ENCODE data around the gene TRAK2.

The TRAK2 gene

GRCh38 chr2:201361078-201361733 is 90.1 kb downstream of the TRAK2 start:
- no peak for FAIRE-seq

GRCh38 chr2:201360256-201360655 is 91.0 kb downstream of the TRAK2 start:
- FAIRE-seq (no peak), DNase-seq (ENCODE audit: low spot score) (no peak)

More at GRCh38 chr2:201361078-201361733, 90.1 kb downstream of the TRAK2 start:
- no peak for DNase-seq (ENCODE audit: low spot score)

GRCh38 chr2:201358684-201359083 is 92.6 kb downstream of the TRAK2 start:
- no peak for FAIRE-seq
- no peak for DNase-seq (ENCODE audit: low spot score)

GRCh38 chr2:201357221-201357620 is 94.0 kb downstream of the TRAK2 start, which contains the start of gene FLACC1:
FLACC1 (minus strand) TSS chr2:201357345; CDS start chr2:201351404, 5,941 bp downstream.
- FAIRE-seq: no peak
- DNase-seq (ENCODE audit: low spot score): no peak

- FAIRE-seq (no peak), DNase-seq (ENCODE audit: low spot score) (no peak)
These were observed 98.1 kb downstream of the TRAK2 start for GRCh38 chr2:201353116-201353515.

GRCh38 chr2:201350879-201351278 is 100.4 kb downstream of the TRAK2 start:
- FAIRE-seq (no peak), DNase-seq (ENCODE audit: low spot score) (no peak)

- FAIRE-seq (no peak), DNase-seq (ENCODE audit: low spot score) (no peak)
These were observed 101.7 kb downstream of the TRAK2 start for GRCh38 chr2:201349601-201350000.

GRCh38 chr2:201348758-201349157 is 102.5 kb downstream of the TRAK2 start:
- no peak for FAIRE-seq
- no peak for DNase-seq (ENCODE audit: low spot score)

GRCh38 chr2:201347138-201347537 is 104.1 kb downstream of the TRAK2 start:
- DNase-seq (ENCODE audit: low spot score): no peak
- no peak for FAIRE-seq

GRCh38 chr2:201345625-201346213 is 105.5 kb downstream of the TRAK2 start:
- FAIRE-seq (no peak), DNase-seq (ENCODE audit: low spot score) (no peak)

- DNase-seq (ENCODE audit: low spot score) (no peak), FAIRE-seq (no peak)
These were observed 106.4 kb downstream of the TRAK2 start for GRCh38 chr2:201344663-201345366.

- DNase-seq (ENCODE audit: low spot score) (no peak), FAIRE-seq (no peak)
These were observed 107.7 kb downstream of the TRAK2 start for GRCh38 chr2:201343559-201343958.

GRCh38 chr2:201342923-201343322 is 108.3 kb downstream of the TRAK2 start:
- no peak for FAIRE-seq

GRCh38 chr2:201329409-201329808 is 121.8 kb downstream of the TRAK2 start:
- FAIRE-seq: no peak
- DNase-seq (ENCODE audit: low spot score): no peak

More at GRCh38 chr2:201342923-201343322, 108.3 kb downstream of the TRAK2 start:
- DNase-seq (ENCODE audit: low spot score): no peak

- no peak for DNase-seq (ENCODE audit: low spot score)
- no peak for FAIRE-seq
These were observed 123.6 kb downstream of the TRAK2 start for GRCh38 chr2:201327678-201328077.

Measured in urothelium cell line (cell line).